Daoy (cell line): ENCODE results near the gene LSG1. TPM values are rescaled to one million over a fixed set of nuclear protein-coding genes. Genes with fewer than 3 reads are reported as not detected.

Experiments
- DNase-seq: peaks from one replicate; pipeline ENCODE4 v3.0.0-alpha.2; 2015; ENCODE audit warnings: low read depth
- total RNA-seq: library from RNA; depleted of rRNA; stranded (reverse); fragments of >200 nt; shearing (Covaris generic); gene quantifications from 2 replicates; pipeline ENCODE4 v1.2.3, GENCODE V29; 2014; rRNA removed

The LSG1 gene
- 78.6 and 99.5 TPM in 2 replicates for total RNA-seq

DNA sequence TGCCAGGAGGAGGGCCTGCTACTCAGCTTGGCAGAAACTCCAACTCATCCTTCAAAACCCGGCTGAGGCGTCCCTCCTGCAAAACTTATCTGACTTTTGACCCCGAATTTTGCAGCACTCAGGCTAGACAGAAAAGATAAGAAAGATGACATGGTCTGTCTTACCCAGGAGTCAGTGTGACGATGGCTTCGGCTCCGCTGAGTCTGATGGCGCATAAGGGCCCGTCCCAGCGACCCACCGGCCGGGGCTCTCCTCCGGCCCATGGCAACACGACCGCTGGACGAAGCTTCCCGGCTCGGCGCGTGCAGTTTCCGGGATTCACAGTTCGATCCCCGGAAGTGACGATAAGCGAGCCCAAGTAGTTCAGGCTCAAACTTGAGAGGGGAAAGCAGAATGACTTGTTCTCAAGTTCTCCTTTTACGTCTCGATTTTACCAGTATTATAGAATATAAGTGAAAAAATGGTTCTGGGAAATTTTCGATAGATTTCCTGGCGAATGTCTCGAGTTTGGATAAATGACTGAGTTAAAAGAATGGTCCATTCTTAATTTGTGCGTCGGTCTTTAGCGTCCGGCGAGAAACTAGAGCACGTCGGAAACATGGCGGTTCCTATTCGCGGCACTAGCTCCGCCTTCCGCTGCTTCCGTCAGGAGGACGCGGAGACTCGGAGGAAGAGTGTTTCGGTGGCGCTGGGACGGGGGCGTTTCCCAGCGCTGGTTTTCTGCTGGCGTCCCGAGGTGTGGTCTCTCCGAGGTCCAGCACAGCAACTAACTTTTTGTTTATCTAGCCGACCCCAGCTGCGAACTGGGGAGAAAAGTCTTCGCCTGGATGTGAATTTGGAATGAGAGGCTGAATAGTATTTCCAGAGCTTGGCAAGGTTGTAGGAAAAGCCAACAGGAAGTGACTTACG is at the start of gene LSG1:
LSG1 (minus strand) TSS at position 292 of the 909 bp plus-strand sequence; CDS start at position 263, 29 bp downstream.
- DNase-seq, result peak; percentile 97

DNA sequence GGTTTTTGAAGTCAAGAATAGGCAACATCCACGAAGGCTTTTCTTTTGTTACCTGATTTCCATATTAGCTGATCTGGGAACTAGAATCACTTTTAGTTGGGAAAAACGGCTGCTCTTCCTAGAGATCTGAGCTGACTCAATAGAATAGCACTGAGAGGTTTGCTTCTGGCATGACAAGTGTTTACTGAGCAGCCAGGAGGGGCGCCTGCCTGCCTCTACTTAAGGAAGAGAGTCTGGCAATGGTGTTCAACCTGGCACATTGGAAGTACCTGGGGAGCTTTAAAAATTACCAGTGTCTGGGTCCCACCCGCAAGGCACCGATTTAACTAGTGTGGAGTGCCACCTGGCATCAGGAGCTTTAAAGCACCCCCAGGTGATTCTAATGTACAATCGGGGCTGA is 48.1 kb upstream of the LSG1 start:
- DNase-seq, result no peak

DNA sequence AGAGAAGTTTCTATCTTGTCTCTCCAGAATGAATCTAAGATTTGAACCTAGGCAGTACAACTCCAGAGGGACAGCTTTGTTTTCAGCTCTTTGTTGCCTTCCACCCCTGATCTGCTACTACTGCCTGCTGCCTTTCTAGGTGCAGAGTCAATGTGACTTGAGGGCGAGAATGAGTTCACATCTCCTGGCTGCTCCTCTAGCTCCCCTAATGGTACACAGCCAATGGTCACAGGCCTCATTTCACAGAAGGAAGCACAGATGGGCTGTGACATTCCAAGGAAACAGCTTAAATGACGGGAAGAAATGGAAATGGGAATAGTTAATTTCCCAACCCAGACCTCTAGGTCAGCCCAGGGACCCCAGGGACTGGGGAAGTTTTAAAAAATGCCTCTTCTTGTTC is 46.1 kb upstream of the LSG1 start:
- no peak for DNase-seq

DNA sequence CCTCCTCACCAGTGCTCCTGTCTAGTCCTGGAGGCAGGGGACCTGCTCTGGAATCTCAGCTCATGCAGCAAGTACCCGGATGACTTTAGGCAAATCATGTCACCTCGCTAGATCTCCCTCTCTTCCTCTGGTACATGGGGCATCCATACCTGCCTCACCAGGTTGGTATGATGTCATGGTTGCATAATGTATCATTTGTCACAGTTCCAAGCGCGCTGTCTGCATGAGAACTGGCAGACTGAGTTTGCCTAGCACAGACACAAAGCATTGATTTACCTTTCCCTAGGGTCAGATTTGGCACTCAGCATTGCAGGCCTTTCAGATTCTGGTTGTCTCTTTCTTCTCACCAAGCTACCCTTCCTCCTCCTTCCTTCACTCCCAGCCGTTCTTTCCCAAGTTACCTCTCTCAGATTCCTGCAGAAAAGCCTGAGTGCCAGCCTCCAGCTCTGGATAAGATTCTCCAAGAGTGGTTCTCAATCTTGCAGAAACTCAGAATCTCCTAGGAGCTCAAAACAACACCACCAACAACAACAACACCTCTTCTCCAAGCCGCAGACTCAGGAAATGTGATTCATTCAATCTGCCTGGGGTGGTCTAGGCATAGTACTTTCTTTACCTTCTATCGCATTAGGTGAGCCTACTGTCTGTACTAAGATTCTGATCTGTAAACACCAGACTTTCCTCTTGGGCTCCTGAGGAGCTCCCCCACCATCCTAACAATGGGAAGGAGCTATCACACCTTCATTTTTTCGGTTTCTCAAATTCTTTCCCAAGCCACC is 43.2 kb upstream of the LSG1 start:
- DNase-seq, result peak; percentile 66

DNA sequence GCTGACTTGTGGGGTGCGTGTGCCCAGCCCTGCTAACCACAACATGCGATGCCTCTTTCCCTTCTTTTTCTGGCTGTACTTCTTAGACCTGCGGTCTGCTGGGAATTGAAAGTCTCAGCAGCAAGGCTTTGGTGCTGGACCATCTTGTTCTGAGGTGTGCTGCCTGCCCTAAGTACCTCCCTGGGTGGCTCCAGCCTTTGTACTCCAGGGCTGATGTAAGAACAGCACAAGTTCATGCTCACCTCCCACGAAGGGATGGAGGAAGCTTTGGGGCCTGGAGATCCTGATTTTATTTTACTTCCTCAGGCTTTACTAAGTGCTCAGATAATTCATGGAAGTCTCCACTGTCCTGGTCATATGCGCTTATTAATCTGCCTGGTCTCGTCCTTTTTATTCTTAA is 42.6 kb upstream of the LSG1 start:
- peak; percentile 29 for DNase-seq

DNA sequence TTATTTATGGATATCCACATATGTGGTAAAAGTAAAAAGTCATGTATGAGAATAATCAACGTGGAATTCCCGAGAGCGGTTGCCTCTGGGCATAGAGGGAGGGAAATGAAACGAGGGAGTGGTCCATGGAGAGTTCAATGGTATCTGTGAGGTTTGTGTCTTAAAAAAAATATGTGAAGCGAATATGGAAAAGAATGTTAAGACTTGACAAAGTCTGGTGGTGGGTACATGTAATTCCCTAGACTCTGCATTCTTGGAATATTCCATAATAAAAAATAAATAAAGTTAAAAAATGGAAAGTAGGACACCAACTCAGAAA is 42.1 kb upstream of the LSG1 start:
- DNase-seq, result no peak

DNA sequence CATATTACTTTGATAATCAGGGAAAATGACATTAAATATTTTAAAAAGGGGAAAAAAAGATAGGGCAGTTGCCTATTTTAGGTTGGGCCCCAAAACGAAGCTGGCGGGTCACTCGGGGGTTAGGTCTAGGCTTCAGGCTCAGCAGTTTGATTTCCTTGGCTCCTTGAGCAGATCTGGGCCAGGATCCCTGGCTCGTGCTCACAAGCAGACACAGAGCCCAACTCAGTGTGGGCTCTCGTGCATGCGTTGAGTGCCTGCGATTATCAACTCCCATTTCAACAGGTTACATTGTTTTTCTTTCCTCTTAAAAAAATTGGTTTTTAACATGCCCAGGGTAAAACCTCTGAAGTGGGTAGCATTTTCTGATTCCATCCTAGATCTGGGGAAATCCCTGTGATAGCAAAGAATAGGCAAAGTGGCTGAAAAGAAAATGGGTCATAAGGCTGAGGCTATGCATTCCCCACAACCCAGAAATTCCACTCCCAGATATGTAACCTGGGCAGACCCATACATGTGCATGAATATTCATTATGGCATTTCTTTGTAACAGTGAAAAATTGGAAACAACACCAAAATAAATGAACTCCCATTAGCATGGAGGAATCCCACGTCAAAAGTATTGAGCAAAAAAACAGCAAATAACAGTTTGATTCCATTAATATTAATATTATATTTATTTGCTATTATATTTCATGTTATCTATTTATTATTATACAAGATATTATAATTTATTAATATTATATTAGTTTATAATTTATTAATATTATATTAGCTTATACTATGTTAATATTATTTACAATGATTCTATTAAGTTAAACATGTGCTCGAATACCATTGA is 41.5 kb upstream of the LSG1 start:
- peak; percentile 46 for DNase-seq

DNA sequence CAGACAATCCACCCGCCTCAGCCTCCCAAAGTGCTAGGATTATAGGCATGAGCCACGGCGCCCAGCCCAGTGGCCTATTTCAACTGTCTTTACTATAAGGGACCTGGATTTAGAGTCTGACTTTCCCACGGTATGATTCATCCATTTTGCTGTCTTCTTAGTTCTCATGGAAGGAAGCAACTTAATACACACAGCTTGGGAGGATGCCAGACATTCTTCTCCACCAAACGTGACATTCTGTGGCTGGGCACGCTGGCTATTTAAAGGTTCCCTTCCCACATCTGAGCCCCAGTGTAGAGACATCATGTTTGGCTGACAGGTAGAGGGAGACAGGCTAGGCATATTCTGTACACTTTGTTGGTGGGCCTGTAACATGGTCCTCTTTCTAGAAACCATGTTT is 39.9 kb upstream of the LSG1 start:
- peak; percentile 97 for DNase-seq

DNA sequence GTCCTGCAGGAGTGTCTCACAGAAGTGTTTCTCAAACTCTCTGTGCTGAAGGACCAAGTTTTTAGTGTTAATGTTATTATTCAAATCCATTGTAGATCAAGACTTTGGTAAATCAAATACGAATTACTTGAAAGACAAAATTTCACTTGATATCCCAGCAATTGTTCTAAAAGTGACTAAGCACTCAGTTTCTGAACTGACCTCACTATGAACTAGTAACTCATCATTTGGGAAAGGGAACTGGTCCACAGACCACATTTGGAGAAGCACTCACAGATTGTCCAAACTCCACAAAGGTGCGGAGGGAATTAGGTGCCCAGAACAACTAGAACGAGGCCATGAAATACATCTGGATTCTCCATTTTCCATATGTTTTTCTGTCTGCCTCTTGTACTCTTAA is 39.3 kb upstream of the LSG1 start:
- DNase-seq, result no peak

DNA sequence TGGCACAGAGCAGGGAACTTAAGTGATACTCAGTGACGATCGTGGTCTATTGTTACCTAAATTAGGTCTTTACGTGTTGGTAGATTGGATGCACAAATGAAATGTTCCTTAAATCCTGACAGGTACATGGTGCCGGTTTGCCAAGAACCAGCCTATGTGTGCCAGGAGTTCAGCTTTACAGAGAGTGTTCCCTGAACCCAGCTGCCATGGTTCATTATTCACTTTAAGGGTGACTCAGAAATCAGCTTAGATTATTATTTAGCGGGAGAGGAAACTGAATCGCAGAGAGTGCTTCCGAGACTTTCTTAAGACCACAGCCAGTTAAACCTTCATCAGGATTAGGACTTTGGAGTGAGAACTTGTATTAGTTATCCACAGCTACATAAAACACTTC is 35.2 kb upstream of the LSG1 start:
- DNase-seq, result no peak

DNA sequence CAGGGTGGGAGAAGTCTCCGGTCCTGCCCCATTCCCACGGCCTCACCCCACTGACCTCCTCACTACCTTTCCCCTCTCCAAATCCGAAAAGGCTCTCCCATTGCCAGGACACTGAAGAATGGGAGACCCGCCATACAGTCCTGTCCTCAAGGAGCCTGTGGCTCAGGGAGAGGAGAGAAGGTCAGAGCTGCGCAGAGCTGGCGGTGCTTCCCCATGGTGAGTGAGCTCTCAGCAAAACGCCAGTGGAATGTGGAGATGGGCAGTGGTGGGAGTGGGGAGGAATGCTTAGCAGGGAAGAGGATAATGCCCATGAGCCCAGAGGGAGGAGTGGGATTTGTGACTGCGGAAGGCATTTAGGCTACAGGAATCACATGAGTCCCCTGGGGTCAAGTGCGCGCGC is 33.8 kb upstream of the LSG1 start:
- DNase-seq, result no peak

DNA sequence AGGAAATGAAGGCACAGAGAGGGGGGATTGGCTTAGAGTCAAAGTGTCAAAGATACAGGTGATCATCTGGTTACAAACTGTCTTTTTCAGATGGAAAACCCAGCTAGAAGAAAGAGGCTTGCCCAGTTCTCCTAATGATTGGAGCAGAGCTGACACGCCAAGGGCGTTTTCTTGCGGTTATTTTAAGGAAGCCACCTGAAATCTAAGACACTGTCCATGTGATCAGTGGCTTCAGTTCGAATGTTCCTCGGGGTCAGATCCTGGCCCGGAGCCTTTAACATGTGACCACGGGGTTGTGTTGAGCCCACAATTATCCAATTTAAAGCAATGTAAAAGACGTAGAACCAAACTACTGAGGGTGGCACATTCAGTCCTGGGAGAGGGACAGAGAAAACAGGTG is 33.2 kb upstream of the LSG1 start:
- no peak for DNase-seq

DNA sequence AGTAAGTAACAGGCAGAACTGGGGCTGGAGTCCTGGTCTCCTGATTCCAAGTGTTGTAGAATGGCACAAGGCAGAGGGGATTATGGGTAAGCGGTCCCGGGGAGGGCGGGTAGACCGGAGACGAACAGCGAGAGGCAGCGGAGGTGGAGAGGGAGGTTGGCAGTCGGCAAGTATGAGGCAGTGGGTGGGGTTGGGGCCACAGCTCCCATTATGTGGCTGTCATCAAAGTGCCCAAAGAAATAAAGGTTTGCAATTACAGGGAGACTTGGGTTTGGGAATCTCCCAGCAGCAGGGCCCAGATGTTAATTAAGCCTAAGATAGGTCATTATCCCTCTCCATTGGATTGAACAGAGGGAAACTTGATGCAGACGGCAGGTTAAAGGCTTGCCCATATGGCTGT is 30.6 kb upstream of the LSG1 start:
- no peak for DNase-seq

DNA sequence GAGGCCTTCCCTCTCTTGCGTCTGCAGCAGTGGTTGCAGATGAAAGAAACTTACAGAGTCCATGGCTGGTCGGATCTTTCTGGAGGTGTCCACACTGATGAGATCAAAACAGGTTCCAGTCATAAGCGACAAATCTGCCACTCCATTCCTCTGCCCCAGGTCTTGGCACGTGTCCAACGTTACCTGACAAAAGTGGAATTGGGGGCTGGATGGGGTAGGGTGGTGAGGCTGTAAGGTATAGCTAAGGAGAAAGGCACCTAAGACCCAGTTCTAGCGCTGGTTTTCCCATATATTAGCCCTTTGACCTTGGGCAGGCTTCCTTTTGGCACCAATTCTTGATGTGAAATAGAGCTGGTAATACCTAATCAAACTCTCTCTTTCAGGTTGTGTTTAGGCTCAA is 24.7 kb upstream of the LSG1 start:
- DNase-seq, result no peak

DNA sequence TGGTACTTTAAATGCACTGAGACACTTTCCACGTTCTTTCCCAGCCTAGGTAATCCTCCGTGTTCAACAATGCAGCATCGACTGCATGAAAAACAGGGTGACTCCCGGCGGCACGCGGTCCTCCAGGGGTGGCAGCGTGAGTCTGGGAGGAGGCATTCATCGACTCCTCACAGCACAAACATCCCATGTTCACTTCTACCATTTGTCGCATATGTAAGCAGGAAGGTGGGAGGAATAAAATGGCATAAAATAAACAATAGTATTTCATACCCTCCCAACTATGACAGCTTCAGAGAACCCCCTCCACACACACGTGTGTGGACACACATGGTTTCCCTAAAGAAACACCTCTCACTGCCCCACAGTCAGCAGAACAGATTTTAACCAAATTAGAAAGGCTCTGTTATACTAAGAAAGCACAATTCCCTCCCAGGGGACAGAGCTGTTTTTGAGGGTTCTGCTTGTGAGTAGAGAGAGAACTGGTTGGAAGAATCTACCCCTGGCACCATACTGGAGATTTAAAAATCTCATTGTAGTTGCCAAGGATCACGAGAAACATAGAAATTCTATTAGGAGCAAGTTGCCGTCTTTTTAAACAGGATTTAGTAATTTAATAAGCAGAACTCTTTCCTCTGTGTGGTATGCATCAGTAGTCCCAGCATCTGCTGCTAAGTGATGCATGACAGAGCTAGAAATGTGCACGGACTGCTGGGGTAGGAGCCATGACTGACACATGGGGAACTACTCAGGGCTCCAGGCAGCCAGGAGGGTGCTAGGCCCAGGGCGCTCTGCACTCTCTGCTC is 19.7 kb upstream of the LSG1 start:
- DNase-seq, result no peak

DNA sequence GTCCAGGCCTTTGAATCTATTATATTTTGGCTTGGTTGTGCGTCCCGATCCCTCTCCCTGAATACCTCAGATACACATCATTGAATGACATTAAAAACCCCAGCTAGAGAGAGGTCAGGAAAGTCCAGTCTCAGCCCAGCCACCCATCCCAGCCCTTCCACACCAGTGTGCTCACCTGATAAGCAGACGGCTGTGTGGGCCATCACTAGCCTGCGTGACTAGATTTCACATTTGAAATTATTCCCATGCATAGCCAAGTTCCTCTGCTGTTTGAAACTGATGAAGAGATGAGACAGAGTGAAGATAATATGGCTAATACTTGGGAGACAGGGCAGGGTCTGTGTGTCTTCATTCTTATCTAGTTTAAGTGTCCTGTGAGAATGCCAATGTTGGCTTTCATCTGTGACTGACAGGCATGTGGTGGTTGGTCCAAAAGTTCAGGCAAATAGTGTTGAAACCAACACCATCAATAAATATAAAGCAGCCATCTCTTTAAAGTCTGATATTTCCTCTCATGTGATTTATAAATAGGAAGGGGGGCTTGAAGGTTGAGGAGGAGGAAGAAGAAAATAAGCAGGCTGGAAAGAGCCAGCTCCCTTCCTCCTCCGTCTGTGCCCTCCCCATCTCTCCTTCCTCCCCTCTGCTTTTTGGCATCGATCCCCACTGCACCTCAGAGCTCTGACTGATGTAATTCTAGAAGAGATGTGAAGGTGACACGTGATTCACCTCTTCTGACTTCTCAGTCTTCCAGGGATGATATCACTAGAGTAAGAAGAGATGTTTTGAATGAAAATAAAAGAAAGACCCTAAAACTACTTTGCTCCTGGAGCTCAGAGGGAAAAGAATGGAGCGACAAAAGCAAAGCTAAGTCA is 18.7 kb upstream of the LSG1 start:
- peak; percentile 67 for DNase-seq

DNA sequence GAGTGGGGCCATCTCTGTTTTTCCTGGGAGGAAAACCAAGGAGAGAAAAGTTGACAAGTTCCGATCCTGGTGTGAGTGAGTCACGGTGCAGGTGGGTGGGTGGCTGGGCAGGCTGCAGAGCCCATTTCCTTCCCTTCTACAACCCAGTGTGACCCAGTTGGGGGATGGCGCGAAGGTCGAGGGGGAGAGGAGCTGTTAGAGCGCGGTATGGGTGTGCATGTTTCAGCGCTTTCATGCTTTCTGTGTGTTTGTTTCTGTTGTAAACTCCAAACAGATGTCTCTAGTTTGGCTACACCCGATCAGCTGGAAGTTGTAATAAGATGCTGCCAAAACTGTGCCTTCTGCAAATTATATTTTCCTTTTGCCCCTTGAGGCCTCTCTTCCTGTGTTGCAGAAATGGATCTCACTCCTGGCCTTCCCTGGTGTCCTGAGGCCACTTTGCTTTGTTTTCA is 17.5 kb upstream of the LSG1 start:
- DNase-seq, result peak; percentile 59

DNA sequence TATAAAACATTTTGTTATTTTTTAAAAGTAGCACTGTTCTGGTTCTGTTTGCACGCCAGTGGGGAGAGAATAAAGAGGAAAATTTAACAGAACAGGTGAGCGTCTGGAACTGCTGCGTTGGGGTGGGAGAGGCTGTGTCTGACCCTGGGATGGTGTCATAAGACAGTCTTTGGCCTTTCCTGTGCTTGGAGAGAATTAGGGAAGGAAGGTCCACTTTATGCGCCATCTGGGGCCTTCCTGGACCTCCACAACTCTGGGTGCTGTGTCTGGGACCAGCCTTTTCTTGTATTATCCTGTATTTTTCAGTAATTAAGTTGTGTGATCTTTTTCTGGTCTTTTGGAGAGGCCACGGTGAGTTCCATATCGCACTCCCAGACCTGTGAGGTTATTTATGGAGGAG is 17.0 kb upstream of the LSG1 start:
- DNase-seq, result no peak

DNA sequence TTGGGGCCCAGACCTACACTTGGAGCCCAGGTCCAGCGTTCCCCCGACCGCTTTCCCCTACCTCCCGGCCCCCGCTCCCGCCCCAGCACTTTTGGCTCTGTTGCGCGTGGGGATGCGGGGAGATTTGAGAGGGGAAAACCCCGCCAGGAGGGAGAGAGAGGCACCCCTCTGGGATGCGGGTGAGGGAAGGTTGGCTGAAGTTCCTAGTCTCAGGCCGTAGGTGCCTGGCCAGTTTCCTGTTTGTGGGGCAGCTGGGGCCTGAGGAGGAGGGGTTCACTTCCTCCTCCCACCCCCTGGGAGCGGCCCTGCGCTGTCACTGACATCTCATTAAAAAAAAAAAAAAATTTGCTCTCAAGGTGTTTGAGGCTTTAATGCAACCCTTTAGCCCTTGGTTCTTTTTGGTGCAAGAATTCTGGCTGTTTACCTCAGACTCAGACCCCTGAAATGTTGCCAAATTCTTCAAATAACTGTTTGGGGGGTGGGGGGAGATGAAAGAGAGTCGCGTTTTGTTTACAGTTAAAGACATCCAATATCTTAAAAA is 16.3 kb upstream of the LSG1 start:
- peak; percentile 56 for DNase-seq

DNA sequence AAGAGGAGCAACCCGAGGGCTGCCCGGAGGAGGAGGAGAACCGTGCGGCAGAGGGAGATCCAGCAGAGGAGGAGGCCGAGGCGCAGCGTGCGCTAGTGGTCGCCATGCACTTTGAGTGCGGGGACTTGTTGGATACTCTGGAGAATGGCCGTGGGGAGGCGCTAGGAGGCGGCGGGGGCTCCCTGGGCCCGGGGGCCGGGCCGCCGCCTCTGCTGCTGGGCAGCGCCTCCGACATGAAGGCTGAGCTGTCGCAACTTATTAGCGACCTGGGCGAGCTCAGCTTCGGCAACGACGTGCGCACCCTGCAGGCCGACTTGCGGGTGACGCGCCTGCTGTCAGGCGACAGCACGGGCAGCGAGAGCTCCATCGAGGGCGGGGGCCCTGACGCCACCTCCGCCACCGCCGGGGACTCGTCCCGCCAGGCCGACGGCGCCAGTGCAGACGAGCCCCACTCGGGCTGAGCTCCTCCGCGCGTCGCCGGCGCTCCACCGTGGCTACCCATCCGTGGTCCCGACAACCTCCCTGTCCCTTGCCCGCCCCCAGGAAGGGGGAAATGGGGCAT is 15.7 kb upstream of the LSG1 start:
- peak; percentile 57 for DNase-seq
